ENCODE measurements around the gene MRPS34.

GRCh38 chr16:1762196-1762878 is 10.6 kb downstream of the MRPS34 start:
- no peak for TF ChIP-seq POLR2A (IDR thresholded peaks at IDR 0.05)
- TF ChIP-seq, protein P1, sequence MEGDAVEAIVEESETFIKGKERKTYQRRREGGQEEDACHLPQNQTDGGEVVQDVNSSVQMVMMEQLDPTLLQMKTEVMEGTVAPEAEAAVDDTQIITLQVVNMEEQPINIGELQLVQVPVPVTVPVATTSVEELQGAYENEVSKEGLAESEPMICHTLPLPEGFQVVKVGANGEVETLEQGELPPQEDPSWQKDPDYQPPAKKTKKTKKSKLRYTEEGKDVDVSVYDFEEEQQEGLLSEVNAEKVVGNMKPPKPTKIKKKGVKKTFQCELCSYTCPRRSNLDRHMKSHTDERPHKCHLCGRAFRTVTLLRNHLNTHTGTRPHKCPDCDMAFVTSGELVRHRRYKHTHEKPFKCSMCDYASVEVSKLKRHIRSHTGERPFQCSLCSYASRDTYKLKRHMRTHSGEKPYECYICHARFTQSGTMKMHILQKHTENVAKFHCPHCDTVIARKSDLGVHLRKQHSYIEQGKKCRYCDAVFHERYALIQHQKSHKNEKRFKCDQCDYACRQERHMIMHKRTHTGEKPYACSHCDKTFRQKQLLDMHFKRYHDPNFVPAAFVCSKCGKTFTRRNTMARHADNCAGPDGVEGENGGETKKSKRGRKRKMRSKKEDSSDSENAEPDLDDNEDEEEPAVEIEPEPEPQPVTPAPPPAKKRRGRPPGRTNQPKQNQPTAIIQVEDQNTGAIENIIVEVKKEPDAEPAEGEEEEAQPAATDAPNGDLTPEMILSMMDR (IDR thresholded peaks at IDR 0.05) = no peak

All from body of pancreas (tissue), 4 donors.